ENCODE measurements around the gene GRM3. TPM values are rescaled to one million over a fixed set of nuclear protein-coding genes. Genes with fewer than 3 reads are reported as not detected.

Gene GRM3
- total RNA-seq, 2 experiments from 2014 or later, result not detected

DNA sequence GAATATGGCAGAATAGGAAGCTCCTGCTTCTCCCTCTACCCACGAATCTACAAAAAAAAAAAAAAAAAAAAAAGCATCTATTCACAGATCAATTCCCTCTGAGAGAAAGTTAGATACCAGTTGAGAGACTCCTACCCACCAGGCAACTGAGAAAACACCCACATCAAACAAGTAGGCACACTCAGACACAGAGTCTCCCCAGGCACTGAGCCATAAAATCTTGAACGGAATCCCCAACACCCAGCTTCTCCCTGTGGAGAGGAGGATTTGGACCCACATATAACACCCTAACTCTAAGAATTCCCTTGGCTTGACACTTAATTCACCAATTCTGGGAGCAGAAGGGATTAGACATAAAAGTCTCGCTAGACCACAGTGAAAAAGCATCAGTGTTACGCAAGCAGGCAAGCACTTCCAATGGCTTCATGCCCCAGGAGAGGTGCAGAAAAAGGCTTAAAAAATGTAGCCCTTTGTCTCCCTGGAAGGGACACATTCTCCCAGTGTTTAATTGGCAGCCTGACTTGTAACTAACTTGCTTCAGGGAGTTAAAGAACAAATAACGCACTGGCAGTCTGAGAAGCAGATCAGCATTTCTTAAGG, 223.6 kb downstream of the GRM3 start:
- Mint-ChIP-seq H3K9me3 (no peaks in the 10 kb centered on the region), H3K36me3 (peaks cover 4% of the 10 kb centered on the region), H3K4me3 (no peak overlapping the region), H3K27me3 (peaks cover 4% of the 10 kb centered on the region), H3K4me1 (no peaks in the 10 kb centered on the region), H3K27ac (no peak overlapping the region)
- no peak for DNase-seq

- H3K4me3 Mint-ChIP-seq, result no peak overlapping the region
Observed at GRCh38 chr7:86876146-86876545, 232.4 kb downstream of the GRM3 start.

DNA sequence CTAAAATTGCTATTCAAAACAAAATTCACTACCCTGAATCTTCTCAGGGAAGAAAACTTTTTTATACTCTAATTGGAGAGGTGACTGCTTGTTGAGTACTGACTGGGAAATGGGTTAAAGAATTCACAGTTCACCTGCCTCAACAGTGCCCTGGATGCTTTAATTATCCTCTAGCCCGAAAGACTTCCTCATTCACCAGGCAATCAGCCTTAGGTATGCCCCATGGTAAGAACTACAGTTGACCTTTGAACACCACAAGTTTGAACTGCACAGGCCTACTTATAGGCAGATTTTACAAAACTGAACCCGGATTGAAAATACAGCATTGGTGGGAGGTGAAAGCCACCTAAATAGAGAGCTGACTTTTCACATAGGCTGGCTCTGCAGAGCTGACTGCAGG, 240.4 kb downstream of the GRM3 start:
- Mint-ChIP-seq H3K9me3 (no peaks in the 10 kb centered on the region), H3K36me3 (no peaks in the 10 kb centered on the region), H3K4me1 (no peaks in the 10 kb centered on the region), H3K27ac (no peak overlapping the region), H3K27me3 (no peaks in the 10 kb centered on the region), H3K4me3 (no peak overlapping the region)
- DNase-seq, result no peak

More at GRCh38 chr7:86876146-86876545, 232.4 kb downstream of the GRM3 start:
- Mint-ChIP-seq H3K27ac (no peak overlapping the region), H3K36me3 (no peaks in the 10 kb centered on the region), H3K9me3 (no peaks in the 10 kb centered on the region), H3K27me3 (peaks cover 3% of the 10 kb centered on the region), H3K4me1 (no peaks in the 10 kb centered on the region)
- no peak for DNase-seq

DNA sequence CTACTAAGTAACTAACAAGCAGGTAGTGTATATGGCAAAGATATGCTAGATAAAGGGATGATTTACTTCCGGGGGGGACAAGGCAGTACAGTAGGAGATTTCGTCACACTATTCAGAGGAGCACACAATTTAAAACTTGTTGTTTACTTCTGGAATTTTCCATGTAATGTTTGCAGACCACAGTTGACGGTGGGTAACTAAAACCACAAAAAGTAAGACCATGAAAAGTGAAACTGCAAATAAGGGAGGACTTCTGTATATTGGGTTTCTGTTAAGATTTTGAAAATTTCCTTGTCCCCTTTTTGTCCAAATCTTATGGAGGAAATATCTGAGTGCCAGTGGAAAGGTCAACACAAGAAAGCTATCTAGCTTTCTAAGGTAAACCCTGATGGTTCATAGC, 245.8 kb downstream of the GRM3 start:
- H3K4me1 Mint-ChIP-seq, result no peaks in the 10 kb centered on the region
- H3K27me3 Mint-ChIP-seq, result no peaks in the 10 kb centered on the region
- no peak overlapping the region for H3K4me3 Mint-ChIP-seq
- no peak for DNase-seq
- peaks cover 2% of the 10 kb centered on the region for H3K36me3 Mint-ChIP-seq
- no peaks in the 10 kb centered on the region for H3K9me3 Mint-ChIP-seq
- H3K27ac Mint-ChIP-seq, result no peak overlapping the region

GRCh38 chr7:86898171-86898570, 254.5 kb downstream of the GRM3 start:
- H3K27ac Mint-ChIP-seq, result no peak overlapping the region
- no peaks in the 10 kb centered on the region for H3K9me3 Mint-ChIP-seq
- peaks cover 5% of the 10 kb centered on the region for H3K4me1 Mint-ChIP-seq
- no peaks in the 10 kb centered on the region for H3K36me3 Mint-ChIP-seq
- no peaks in the 10 kb centered on the region for H3K27me3 Mint-ChIP-seq
- DNase-seq, result no peak
- no peak overlapping the region for H3K4me3 Mint-ChIP-seq

DNA sequence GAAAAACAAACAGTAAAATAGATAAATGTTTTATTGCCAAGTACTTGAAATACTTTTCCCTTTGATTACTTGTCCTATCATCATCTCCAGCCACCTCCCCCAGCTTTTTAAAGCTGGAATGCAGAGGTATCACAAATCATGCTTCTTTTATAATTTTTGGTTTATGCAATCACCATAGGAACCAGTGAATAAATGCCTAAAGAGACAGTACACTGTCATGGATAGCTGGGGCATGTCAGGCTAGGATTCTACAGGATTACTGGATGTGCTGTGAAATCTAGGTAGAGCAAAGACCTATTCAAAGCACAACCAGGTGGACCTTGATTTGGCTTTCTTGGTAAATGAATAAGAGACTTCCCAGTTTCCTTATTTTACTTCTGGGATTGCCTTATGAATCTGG, 257.2 kb downstream of the GRM3 start:
- peaks cover 5% of the 10 kb centered on the region for H3K4me1 Mint-ChIP-seq
- H3K27ac Mint-ChIP-seq, result no peak overlapping the region
- no peak for DNase-seq
- H3K9me3 Mint-ChIP-seq, result no peaks in the 10 kb centered on the region
- peaks cover 7% of the 10 kb centered on the region for H3K27me3 Mint-ChIP-seq
- H3K36me3 Mint-ChIP-seq, result no peaks in the 10 kb centered on the region
- H3K4me3 Mint-ChIP-seq, result no peak overlapping the region

- no peak overlapping the region for H3K27ac Mint-ChIP-seq
- no peaks in the 10 kb centered on the region for H3K9me3 Mint-ChIP-seq
- no peaks in the 10 kb centered on the region for H3K36me3 Mint-ChIP-seq
- H3K27me3 Mint-ChIP-seq, result peaks cover 12% of the 10 kb centered on the region
- no peak overlapping the region for H3K4me3 Mint-ChIP-seq
- no peaks in the 10 kb centered on the region for H3K4me1 Mint-ChIP-seq
- DNase-seq, result no peak
Observed at GRCh38 chr7:86904949-86905834, 261.5 kb downstream of the GRM3 start.

DNA sequence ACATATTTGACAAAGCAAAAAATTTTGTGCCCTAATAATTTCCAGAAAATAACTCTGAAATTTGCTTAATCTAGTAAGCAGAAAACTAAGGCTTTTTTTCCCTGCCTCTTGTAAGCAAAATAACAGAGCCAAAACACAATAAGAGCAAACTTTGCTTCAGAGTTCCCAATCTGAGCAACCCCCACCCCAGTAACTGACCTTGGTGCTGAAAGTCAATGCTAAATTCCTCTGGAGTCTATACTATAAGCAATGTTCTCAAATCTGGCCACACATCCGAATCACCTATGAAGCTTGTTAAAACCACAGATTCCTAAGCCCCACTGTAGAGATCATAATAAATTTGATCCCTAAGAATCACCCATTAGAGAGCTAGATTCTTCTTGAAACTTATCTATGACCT, 265.2 kb downstream of the GRM3 start:
- Mint-ChIP-seq H3K4me3 (no peak overlapping the region), H3K36me3 (no peaks in the 10 kb centered on the region), H3K4me1 (no peaks in the 10 kb centered on the region), H3K27ac (no peak overlapping the region), H3K9me3 (no peaks in the 10 kb centered on the region), H3K27me3 (peaks cover 12% of the 10 kb centered on the region)
- no peak for DNase-seq

DNA sequence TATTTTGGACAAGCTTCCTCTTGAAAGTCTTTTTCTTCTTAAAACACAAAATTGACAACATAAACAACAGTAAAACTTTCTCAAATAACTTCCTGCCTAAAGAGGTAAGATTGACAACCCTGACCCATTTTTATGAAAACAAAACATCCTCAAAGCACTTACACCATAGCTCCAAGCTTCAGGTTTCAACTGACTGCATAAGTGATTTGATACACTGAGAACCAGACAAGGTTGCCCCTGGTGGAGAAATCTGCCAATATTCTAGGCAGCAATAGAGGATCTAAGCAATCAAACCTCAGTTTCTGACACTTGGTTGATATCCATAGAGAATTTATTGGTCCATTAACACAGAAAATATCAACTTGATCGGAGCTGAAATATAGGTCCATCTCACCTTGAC, 267.9 kb downstream of the GRM3 start:
- Mint-ChIP-seq H3K27me3 (peaks cover 4% of the 10 kb centered on the region), H3K27ac (no peak overlapping the region), H3K4me3 (no peak overlapping the region), H3K4me1 (peaks cover 4% of the 10 kb centered on the region), H3K9me3 (no peaks in the 10 kb centered on the region), H3K36me3 (no peaks in the 10 kb centered on the region)
- DNase-seq, result no peak

DNA sequence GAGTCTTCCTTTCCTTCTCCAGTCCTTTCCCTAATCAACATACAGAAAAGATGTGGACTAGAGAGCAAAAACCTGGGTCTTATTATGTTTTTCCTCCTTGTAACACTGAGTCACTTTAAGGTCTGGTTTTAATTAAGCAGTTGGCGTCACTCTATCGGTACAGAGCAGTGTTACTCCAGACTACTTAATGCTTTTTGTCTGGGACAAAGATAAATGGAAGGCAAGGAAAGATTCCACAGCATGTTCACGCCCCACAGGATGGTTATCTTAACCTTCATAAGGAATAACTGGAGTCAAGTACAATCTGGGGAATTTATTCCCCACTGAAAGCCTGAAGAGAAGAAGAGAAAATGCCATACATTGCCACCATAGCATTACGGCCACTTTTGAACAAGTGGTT, 270.0 kb downstream of the GRM3 start:
- Mint-ChIP-seq H3K9me3 (no peaks in the 10 kb centered on the region), H3K4me3 (no peak overlapping the region), H3K27ac (no peak overlapping the region), H3K36me3 (no peaks in the 10 kb centered on the region), H3K4me1 (peaks cover 4% of the 10 kb centered on the region), H3K27me3 (no peaks in the 10 kb centered on the region)
- no peak for DNase-seq

Data from activated naive CD8-positive, alpha-beta T cell treated with anti-CD3 and anti-CD28 coated beads for 36 hours (primary cell).